Measurements from ENCODE around the gene KREMEN2. TPM values are rescaled to one million over a fixed set of nuclear protein-coding genes. Genes with fewer than 3 reads are reported as not detected.

Gene KREMEN2
- total and polyA plus RNA-seq, 2 of the 13 experiments (the other 11 are each of a cell fraction or from before 2014, with no cell fraction given) = 0.48 to 1.2 TPM

- TF ChIP-seq ZBTB4 (CRISPR knock-in tag; IDR thresholded peaks at IDR 0.05; ENCODE audit: borderline replicate concordance) = no peak
- TF ChIP-seq HOXA5 (CRISPR knock-in tag; IDR thresholded peaks at IDR 0.05) = 0 out of 2 replicates have a peak, but pooled peaks have one; percentile 58
- no peak for TF ChIP-seq MIER3 (CRISPR knock-in tag; IDR thresholded peaks at IDR 0.05; ENCODE audit: borderline replicate concordance)
- TF ChIP-seq ZSCAN29 (CRISPR knock-in tag; conservative IDR thresholded peaks at IDR 0.05) = no peak
- peak; percentile 56; the same call in 1 of the 2 replicates for TF ChIP-seq AKNA (CRISPR knock-in tag; IDR thresholded peaks at IDR 0.05; ENCODE audit: borderline replicate concordance)
- TF ChIP-seq RORA (CRISPR knock-in tag; IDR thresholded peaks at IDR 0.05) = no peak
- TF ChIP-seq NFYC (CRISPR knock-in tag; IDR thresholded peaks at IDR 0.05) = no peak
- no peak for TF ChIP-seq KDM3A (CRISPR knock-in tag; IDR thresholded peaks at IDR 0.05; ENCODE audit: low read depth)
- peak; percentile 69; the same call in 1 of the 2 replicates for TF ChIP-seq NKX3-1 (CRISPR knock-in tag; IDR thresholded peaks at IDR 0.05)
- no peak for TF ChIP-seq ZNF230 (CRISPR knock-in tag; IDR thresholded peaks at IDR 0.05)
- no peak for TF ChIP-seq ZNF543 (CRISPR knock-in tag; IDR thresholded peaks at IDR 0.05)
- peak; percentile 24; the same call in 1 of the 2 replicates for TF ChIP-seq DMAP1 (CRISPR knock-in tag; IDR thresholded peaks at IDR 0.05)
- TF ChIP-seq HNRNPUL1 (IDR thresholded peaks at IDR 0.05; ENCODE audit: low read depth, low read length) = no peak
- peak; percentile 48; the same call in 1 of the 2 replicates for TF ChIP-seq BRD4 (CRISPR knock-in tag; IDR thresholded peaks at IDR 0.05)
- TF ChIP-seq ZNF468 (CRISPR knock-in tag; IDR thresholded peaks at IDR 0.05) = no peak
- no peak for TF ChIP-seq MXD4 (CRISPR knock-in tag; IDR thresholded peaks at IDR 0.05)
- no peak for TF ChIP-seq ZNF557 (CRISPR knock-in tag; IDR thresholded peaks at IDR 0.05)
- TF ChIP-seq MYNN (CRISPR knock-in tag; IDR thresholded peaks at IDR 0.05; ENCODE audit: low read depth) = no peak
- TF ChIP-seq GFI1 (CRISPR knock-in tag; IDR thresholded peaks at IDR 0.05; ENCODE audit: borderline replicate concordance) = peak; percentile 36; the same call in 1 of the 2 replicates
- TF ChIP-seq ZC3H4 (CRISPR knock-in tag; IDR thresholded peaks at IDR 0.05; ENCODE audit: borderline replicate concordance) = no peak
- TF ChIP-seq YEATS2 (CRISPR knock-in tag; IDR thresholded peaks at IDR 0.05; ENCODE audit: borderline replicate concordance) = no peak
- no peak for TF ChIP-seq CENPX (CRISPR knock-in tag; IDR thresholded peaks at IDR 0.05)
- no peak for TF ChIP-seq ZFP62 (CRISPR knock-in tag; IDR thresholded peaks at IDR 0.05)
Observed at GRCh38 chr16:2969545-2970521, 5.8 kb downstream of the KREMEN2 start (continued).

Measured in HepG2 (cell line).